ENCODE measurements around the gene CENPX. TPM values are rescaled to one million over a fixed set of nuclear protein-coding genes. Genes with fewer than 3 reads are reported as not detected.

The CENPX gene
- total and polyA plus RNA-seq, 2 of the 13 experiments (the other 11 are each of a cell fraction or from before 2014, with no cell fraction given), result 92.7 to 170 TPM

DNA sequence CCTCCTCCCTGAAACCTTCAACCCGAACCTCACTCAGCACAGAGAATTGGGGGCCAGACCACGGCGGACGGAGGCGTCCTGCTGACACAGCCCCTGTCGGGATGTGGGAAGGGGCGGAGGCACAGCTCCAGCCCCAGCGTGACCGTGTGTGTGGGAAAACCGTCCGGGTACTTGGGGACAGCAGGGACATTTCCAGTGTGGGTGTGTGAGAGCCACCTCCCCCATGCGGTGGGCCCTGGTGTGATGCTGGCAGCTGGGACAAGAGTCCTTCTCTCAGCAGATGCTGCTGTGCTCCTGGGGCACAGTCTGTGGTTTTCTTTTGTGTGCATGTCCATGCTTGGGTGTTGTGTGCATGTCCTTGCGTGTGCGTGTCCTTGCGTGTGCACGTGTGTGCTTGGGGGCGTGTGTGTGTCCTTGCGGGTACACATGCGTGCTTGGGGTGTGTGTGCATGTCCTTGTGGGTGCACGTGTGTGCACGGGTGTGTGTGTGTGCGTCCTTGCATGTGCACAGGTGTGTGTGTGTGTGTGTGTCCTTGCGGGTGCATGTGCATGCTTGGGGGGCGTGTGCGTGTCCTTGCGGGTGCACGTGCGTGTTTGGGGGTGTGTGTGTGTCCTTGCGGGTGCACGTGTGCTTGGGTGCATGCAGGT, 16.9 kb downstream of the CENPX start (continued):
- TF ChIP-seq, protein P1, sequence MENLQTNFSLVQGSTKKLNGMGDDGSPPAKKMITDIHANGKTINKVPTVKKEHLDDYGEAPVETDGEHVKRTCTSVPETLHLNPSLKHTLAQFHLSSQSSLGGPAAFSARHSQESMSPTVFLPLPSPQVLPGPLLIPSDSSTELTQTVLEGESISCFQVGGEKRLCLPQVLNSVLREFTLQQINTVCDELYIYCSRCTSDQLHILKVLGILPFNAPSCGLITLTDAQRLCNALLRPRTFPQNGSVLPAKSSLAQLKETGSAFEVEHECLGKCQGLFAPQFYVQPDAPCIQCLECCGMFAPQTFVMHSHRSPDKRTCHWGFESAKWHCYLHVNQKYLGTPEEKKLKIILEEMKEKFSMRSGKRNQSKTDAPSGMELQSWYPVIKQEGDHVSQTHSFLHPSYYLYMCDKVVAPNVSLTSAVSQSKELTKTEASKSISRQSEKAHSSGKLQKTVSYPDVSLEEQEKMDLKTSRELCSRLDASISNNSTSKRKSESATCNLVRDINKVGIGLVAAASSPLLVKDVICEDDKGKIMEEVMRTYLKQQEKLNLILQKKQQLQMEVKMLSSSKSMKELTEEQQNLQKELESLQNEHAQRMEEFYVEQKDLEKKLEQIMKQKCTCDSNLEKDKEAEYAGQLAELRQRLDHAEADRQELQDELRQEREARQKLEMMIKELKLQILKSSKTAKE (CRISPR knock-in tag; IDR thresholded peaks at IDR 0.05; ENCODE audit: borderline replicate concordance), result 0 out of 2 replicates have a peak, but pooled peaks have one; percentile 28
- TF ChIP-seq, protein P2, sequence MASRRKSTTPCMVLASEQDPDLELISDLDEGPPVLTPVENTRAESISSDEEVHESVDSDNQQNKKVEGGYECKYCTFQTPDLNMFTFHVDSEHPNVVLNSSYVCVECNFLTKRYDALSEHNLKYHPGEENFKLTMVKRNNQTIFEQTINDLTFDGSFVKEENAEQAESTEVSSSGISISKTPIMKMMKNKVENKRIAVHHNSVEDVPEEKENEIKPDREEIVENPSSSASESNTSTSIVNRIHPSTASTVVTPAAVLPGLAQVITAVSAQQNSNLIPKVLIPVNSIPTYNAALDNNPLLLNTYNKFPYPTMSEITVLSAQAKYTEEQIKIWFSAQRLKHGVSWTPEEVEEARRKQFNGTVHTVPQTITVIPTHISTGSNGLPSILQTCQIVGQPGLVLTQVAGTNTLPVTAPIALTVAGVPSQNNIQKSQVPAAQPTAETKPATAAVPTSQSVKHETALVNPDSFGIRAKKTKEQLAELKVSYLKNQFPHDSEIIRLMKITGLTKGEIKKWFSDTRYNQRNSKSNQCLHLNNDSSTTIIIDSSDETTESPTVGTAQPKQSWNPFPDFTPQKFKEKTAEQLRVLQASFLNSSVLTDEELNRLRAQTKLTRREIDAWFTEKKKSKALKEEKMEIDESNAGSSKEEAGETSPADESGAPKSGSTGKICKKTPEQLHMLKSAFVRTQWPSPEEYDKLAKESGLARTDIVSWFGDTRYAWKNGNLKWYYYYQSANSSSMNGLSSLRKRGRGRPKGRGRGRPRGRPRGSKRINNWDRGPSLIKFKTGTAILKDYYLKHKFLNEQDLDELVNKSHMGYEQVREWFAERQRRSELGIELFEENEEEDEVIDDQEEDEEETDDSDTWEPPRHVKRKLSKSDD (CRISPR knock-in tag; IDR thresholded peaks at IDR 0.05; ENCODE audit: low read depth), result no peak; the same call in 1 of the 2 replicates
- TF ChIP-seq, protein P3, sequence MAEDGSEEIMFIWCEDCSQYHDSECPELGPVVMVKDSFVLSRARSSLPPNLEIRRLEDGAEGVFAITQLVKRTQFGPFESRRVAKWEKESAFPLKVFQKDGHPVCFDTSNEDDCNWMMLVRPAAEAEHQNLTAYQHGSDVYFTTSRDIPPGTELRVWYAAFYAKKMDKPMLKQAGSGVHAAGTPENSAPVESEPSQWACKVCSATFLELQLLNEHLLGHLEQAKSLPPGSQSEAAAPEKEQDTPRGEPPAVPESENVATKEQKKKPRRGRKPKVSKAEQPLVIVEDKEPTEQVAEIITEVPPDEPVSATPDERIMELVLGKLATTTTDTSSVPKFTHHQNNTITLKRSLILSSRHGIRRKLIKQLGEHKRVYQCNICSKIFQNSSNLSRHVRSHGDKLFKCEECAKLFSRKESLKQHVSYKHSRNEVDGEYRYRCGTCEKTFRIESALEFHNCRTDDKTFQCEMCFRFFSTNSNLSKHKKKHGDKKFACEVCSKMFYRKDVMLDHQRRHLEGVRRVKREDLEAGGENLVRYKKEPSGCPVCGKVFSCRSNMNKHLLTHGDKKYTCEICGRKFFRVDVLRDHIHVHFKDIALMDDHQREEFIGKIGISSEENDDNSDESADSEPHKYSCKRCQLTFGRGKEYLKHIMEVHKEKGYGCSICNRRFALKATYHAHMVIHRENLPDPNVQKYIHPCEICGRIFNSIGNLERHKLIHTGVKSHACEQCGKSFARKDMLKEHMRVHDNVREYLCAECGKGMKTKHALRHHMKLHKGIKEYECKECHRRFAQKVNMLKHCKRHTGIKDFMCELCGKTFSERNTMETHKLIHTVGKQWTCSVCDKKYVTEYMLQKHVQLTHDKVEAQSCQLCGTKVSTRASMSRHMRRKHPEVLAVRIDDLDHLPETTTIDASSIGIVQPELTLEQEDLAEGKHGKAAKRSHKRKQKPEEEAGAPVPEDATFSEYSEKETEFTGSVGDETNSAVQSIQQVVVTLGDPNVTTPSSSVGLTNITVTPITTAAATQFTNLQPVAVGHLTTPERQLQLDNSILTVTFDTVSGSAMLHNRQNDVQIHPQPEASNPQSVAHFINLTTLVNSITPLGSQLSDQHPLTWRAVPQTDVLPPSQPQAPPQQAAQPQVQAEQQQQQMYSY (CRISPR knock-in tag; IDR thresholded peaks at IDR 0.05), result no peak
- no peak for TF ChIP-seq RFXANK (CRISPR knock-in tag; IDR thresholded peaks at IDR 0.05)
- TF ChIP-seq CBX1 (IDR thresholded peaks at IDR 0.05; ENCODE audit: low read depth), result no peak
- TF ChIP-seq, protein P4, sequence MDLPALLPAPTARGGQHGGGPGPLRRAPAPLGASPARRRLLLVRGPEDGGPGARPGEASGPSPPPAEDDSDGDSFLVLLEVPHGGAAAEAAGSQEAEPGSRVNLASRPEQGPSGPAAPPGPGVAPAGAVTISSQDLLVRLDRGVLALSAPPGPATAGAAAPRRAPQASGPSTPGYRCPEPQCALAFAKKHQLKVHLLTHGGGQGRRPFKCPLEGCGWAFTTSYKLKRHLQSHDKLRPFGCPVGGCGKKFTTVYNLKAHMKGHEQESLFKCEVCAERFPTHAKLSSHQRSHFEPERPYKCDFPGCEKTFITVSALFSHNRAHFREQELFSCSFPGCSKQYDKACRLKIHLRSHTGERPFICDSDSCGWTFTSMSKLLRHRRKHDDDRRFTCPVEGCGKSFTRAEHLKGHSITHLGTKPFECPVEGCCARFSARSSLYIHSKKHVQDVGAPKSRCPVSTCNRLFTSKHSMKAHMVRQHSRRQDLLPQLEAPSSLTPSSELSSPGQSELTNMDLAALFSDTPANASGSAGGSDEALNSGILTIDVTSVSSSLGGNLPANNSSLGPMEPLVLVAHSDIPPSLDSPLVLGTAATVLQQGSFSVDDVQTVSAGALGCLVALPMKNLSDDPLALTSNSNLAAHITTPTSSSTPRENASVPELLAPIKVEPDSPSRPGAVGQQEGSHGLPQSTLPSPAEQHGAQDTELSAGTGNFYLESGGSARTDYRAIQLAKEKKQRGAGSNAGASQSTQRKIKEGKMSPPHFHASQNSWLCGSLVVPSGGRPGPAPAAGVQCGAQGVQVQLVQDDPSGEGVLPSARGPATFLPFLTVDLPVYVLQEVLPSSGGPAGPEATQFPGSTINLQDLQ (CRISPR knock-in tag; IDR thresholded peaks at IDR 0.05), result no peak
- no peak for TF ChIP-seq MIXL1 (CRISPR knock-in tag; IDR thresholded peaks at IDR 0.05)
- TF ChIP-seq, protein P5, sequence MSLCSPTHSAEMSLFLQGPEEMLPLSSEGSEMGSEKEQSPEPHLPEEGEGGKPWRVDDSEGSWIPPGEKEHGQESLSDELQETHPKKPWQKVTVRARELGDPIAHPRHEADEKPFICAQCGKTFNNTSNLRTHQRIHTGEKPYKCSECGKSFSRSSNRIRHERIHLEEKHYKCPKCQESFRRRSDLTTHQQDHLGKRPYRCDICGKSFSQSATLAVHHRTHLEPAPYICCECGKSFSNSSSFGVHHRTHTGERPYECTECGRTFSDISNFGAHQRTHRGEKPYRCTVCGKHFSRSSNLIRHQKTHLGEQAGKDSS (CRISPR knock-in tag; IDR thresholded peaks at IDR 0.05; ENCODE audit: borderline replicate concordance, low read depth), result 0 out of 2 replicates have a peak, but pooled peaks have one; percentile 34
- TF ChIP-seq, protein P6, sequence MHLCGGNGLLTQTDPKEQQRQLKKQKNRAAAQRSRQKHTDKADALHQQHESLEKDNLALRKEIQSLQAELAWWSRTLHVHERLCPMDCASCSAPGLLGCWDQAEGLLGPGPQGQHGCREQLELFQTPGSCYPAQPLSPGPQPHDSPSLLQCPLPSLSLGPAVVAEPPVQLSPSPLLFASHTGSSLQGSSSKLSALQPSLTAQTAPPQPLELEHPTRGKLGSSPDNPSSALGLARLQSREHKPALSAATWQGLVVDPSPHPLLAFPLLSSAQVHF (CRISPR knock-in tag; IDR thresholded peaks at IDR 0.05), result 0 out of 2 replicates have a peak, but pooled peaks have one; percentile 33
- no peak for TF ChIP-seq ZNF331 (CRISPR knock-in tag; IDR thresholded peaks at IDR 0.05)
- no peak for TF ChIP-seq SMAD3 (CRISPR knock-in tag; IDR thresholded peaks at IDR 0.05)
- no peak for TF ChIP-seq ZNF383 (CRISPR knock-in tag; IDR thresholded peaks at IDR 0.05; ENCODE audit: borderline replicate concordance)
- TF ChIP-seq ZNF552 (CRISPR knock-in tag; IDR thresholded peaks at IDR 0.05; ENCODE audit: borderline replicate concordance), result 0 out of 2 replicates have a peak, but pooled peaks have one; percentile 52
- TF ChIP-seq PTBP1 (IDR thresholded peaks at IDR 0.05; ENCODE audit: low read depth, low read length, poor library complexity, severe bottlenecking), result no peak

Measured in HepG2 (cell line).